A549 (cell line): ENCODE results near the gene RNF126. TPM values are rescaled to one million over a fixed set of nuclear protein-coding genes. Genes with fewer than 3 reads are reported as not detected.
"Not testable (repeated sequence)": the region's sequence is repeated elsewhere in the genome, so short reads cannot be mapped to it uniquely, and the experiment has no call there.

Source experiments
- ATAC-seq, 2 experiments: fragments of 200-7000 bp in 1 of 2; fragments of >200 bp in 1 of 2; cut with Nextera tagmentation in 1 of 2; cut with Tn5 transposase in 1 of 2; 3 replicates each; pipeline versions ENCODE4 v1.8.0 to v1.9.1; 2018 to 2020; ENCODE audit warnings: mild to moderate bottlenecking in 1 of 2, moderate library complexity in 1 of 2
- CTCF ChIA-PET: fragments of 300-600 bp; sonication (Branson Sonifier 250); formaldehyde crosslinking; extraction: SDS; loops from one replicate; lab custom pipeline; 2021; ENCODE audit warnings: antibody characterized with exemption, inconsistent platforms; lab: Yijun Ruan, JAX
- POLR2A ChIA-PET: fragments of 350-600 bp; formaldehyde crosslinking; extraction: SDS; loops from one replicate; lab custom pipeline; 2021; ENCODE audit warnings: antibody characterized with exemption, inconsistent platforms; lab: Yijun Ruan, JAX
- DNase-seq, 2 experiments: peaks; one replicate each; pipeline versions ENCODE4 v3.0.0 to v3.0.0-alpha.2; 2011 to 2016; ENCODE audit warnings: low read depth in 1 of 2, low spot score in 1 of 2
- FAIRE-seq: peaks from 2 replicates; lab custom pipeline; 2011; peaks lifted over from hg19 to GRCh38; lab: Jason Lieb, UNC
- H3K27ac ChIP-seq, 2 experiments: fragments of >200 bp; sonication (Bioruptor Twin); formaldehyde crosslinking; 3 replicates each; pipeline ENCODE4 v1.5.1; 2016 to 2017
- H3K4me1 ChIP-seq: fragments of >200 bp; sonication (Bioruptor Twin); formaldehyde crosslinking; 3 replicates; pipeline ENCODE4 v1.6.1; 2016
- H3K4me2 ChIP-seq: fragments of >200 bp; sonication (Bioruptor Twin); formaldehyde crosslinking; 3 replicates; pipeline ENCODE4 v1.6.1; 2016
- H3K4me3 ChIP-seq: fragments of >200 bp; sonication (Bioruptor Twin); formaldehyde crosslinking; 3 replicates; pipeline ENCODE4 v1.5.1; 2016
- H3K9me3 ChIP-seq: fragments of >200 bp; sonication (Bioruptor Twin); formaldehyde crosslinking; 3 replicates; pipeline ENCODE4 v1.6.1; 2016
- CBX2 ChIP-seq: fragments of 200-600 bp; sonication (generic); IDR thresholded peaks from 2 replicates; pipeline ENCODE4 v1.6.1; 2016; ENCODE audit warnings: low read depth, mild to moderate bottlenecking, borderline replicate concordance
- CEBPB ChIP-seq, 2 experiments: fragments of >200 bp in 1 of 2; sonication (Bioruptor Twin) in 1 of 2; formaldehyde crosslinking in 1 of 2; IDR thresholded peaks; 2 replicates each; pipeline ENCODE4 v1.6.1; 2012 to 2016
- CHD4 ChIP-seq: fragments of 200-600 bp; sonication (generic); IDR thresholded peaks from 2 replicates; pipeline ENCODE4 v1.6.1; 2016; ENCODE audit warnings: antibody characterized with exemption, mild to moderate bottlenecking, borderline replicate concordance
- EHF ChIP-seq: fragments of 250-450 bp; sonication (Bioruptor Pico); IDR thresholded peaks from 2 replicates; pipeline ENCODE4 v1.5.0; 2020; ENCODE audit warnings: mild to moderate bottlenecking
- EHMT2 ChIP-seq: fragments of 200-600 bp; sonication (generic); IDR thresholded peaks from 2 replicates; pipeline ENCODE4 v1.6.1; 2016; ENCODE audit warnings: antibody characterized with exemption, low read depth, mild to moderate bottlenecking, moderate library complexity
- EP300 ChIP-seq, 2 experiments: fragments of >200 bp; sonication (Bioruptor Twin); formaldehyde crosslinking; IDR thresholded peaks; 2 replicates in 1 of 2; 3 replicates in 1 of 2; pipeline ENCODE4 v1.6.1; 2016 to 2017
- FOSL2 ChIP-seq, 2 experiments: fragments of 450-650 bp in 1 of 2; fragments of >200 bp in 1 of 2; sonication (Bioruptor Twin) in 1 of 2; formaldehyde crosslinking; IDR thresholded peaks; 2 replicates each; pipeline versions ENCODE4 v1.5.0 to v1.6.1; 2016 to 2020; ENCODE audit warnings: mild to moderate bottlenecking in 1 of 2, moderate library complexity in 1 of 2
- FOXS1 ChIP-seq: fragments of 250-450 bp; sonication (Bioruptor Pico); IDR thresholded peaks from 2 replicates; pipeline ENCODE4 v1.5.0; 2020; ENCODE audit warnings: mild to moderate bottlenecking, moderate library complexity
- GATA3 ChIP-seq: IDR thresholded peaks from 2 replicates; pipeline ENCODE4 v1.6.1; 2012; ENCODE audit warnings: borderline replicate concordance
- HEYL ChIP-seq: fragments of 250-450 bp; sonication (Bioruptor Pico); IDR thresholded peaks from 2 replicates; pipeline ENCODE4 v1.8.0; 2021; ENCODE audit warnings: mild to moderate bottlenecking, moderate library complexity
- JUNB ChIP-seq: fragments of >200 bp; sonication (Bioruptor Twin); formaldehyde crosslinking; IDR thresholded peaks from 2 replicates; pipeline ENCODE4 v1.6.1; 2016
- KDM1A ChIP-seq: fragments of 200-600 bp; sonication (generic); IDR thresholded peaks from 2 replicates; pipeline ENCODE4 v1.6.1; 2016; ENCODE audit warnings: low read depth, mild to moderate bottlenecking
- MAX ChIP-seq: IDR thresholded peaks from 2 replicates; pipeline ENCODE4 v1.6.1; 2012
- PHF8 ChIP-seq: fragments of 200-600 bp; sonication (generic); IDR thresholded peaks from 2 replicates; pipeline ENCODE4 v1.6.1; 2016; ENCODE audit warnings: low read depth, mild to moderate bottlenecking, antibody characterized with exemption, moderate library complexity, borderline replicate concordance
- RAD21 ChIP-seq, 2 experiments: fragments of >200 bp in 1 of 2; sonication (Bioruptor Twin) in 1 of 2; formaldehyde crosslinking in 1 of 2; IDR thresholded peaks in 1 of 2; conservative IDR thresholded peaks in 1 of 2; 2 replicates in 1 of 2; 3 replicates in 1 of 2; pipeline ENCODE4 v1.6.1; 2012 to 2018; ENCODE audit warnings: inconsistent platforms in 1 of 2
- SMC3 ChIP-seq: fragments of >200 bp; sonication (Bioruptor Twin); formaldehyde crosslinking; IDR thresholded peaks from 3 replicates; pipeline ENCODE4 v1.6.1; 2018; ENCODE audit warnings: inconsistent platforms
- SREBF2 ChIP-seq: fragments of 450-650 bp; IDR thresholded peaks from 2 replicates; pipeline ENCODE4 v1.6.1; 2014; ENCODE audit warnings: mild to moderate bottlenecking, moderate library complexity
- TFCP2L1 ChIP-seq: fragments of 250-450 bp; sonication (Bioruptor Pico); IDR thresholded peaks from 2 replicates; pipeline ENCODE4 v1.5.0; 2021; ENCODE audit warnings: mild to moderate bottlenecking
- ZC3H11A ChIP-seq: fragments of 450-650 bp; IDR thresholded peaks from 2 replicates; pipeline ENCODE4 v1.6.1; 2014; ENCODE audit warnings: antibody characterized with exemption, mild to moderate bottlenecking
- WGBS: methylation state at CpG from one replicate; pipeline ENCODE4 v1.1.6; 2017; ENCODE audit errors: missing lambda C conversion rate; 5-methylcytosine and 5-hydroxymethylcytosine counted together
- polyA plus RNA-seq, 4 experiments: library from polyadenylated mRNA; depleted of rRNA in 3 of 4; stranded (reverse); fragments of >200 nt; fragmentation: RNase III in 1 of 4; extraction: RNeasy Plus Mini Kit Qiagen cat#74134 plus additional on column Dnase treatment in 1 of 4; gene quantifications; 2 replicates in 3 of 4; 3 replicates in 1 of 4; pipeline ENCODE4 v1.2.3, GENCODE V29; 2011 to 2017
- TF ChIP-seq, protein P1 (sequence below): fragments of 450-650 bp; IDR thresholded peaks from 2 replicates; pipeline ENCODE4 v1.6.1; 2014; ENCODE audit warnings: antibody characterized with exemption
- TF ChIP-seq, protein P2 (sequence below): fragments of 250-450 bp; sonication (Bioruptor Pico); IDR thresholded peaks from 2 replicates; pipeline ENCODE4 v1.5.0; 2021; ENCODE audit warnings: mild to moderate bottlenecking, moderate library complexity, borderline replicate concordance

RNF126 gene
- polyA plus RNA-seq, 2 of the 4 experiments (the other 2 are of a cell fraction), result 3.1 to 35.0 TPM

DNA sequence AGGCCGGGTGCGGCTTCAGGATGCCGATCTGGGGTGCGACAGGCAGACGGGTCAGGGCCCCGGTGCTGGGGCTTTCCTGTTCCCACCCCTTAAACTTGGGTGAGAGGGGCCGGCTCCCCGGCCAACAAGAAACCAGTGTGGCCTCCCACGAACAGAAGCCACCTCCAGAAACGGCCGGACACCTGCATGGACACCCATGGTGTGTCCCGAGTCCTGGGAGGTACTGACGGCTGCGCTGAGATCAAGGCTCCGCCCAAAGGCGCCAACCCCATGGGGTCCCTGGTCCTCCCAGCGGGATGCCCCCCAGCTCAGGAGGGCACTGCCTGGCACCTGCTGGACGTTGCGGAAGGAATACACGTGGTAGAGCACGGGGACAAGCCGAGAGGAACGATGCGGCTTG lies 41.2 kb downstream of the RNF126 start:
- Histone ChIP-seq H3K9me3 (no peaks in the 10 kb centered on the region), H3K4me1 (peaks cover 37% of the 10 kb centered on the region), H3K27ac (peak overlapping the region; percentile 17 to 99; a peak in 3 of 6 replicates), H3K4me2 (no peak overlapping the region), H3K4me3 (no peak overlapping the region)
- FAIRE-seq (no peak), ATAC-seq (no peak), DNase-seq (no peak)
- CTCF ChIA-PET, result no interaction called here
- WGBS, result 98% methylated on average over 6 of the region's 24 CpGs
- TF ChIP-seq, protein P1, sequence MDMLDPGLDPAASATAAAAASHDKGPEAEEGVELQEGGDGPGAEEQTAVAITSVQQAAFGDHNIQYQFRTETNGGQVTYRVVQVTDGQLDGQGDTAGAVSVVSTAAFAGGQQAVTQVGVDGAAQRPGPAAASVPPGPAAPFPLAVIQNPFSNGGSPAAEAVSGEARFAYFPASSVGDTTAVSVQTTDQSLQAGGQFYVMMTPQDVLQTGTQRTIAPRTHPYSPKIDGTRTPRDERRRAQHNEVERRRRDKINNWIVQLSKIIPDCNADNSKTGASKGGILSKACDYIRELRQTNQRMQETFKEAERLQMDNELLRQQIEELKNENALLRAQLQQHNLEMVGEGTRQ, result no peak
- TF ChIP-seq, protein P2, sequence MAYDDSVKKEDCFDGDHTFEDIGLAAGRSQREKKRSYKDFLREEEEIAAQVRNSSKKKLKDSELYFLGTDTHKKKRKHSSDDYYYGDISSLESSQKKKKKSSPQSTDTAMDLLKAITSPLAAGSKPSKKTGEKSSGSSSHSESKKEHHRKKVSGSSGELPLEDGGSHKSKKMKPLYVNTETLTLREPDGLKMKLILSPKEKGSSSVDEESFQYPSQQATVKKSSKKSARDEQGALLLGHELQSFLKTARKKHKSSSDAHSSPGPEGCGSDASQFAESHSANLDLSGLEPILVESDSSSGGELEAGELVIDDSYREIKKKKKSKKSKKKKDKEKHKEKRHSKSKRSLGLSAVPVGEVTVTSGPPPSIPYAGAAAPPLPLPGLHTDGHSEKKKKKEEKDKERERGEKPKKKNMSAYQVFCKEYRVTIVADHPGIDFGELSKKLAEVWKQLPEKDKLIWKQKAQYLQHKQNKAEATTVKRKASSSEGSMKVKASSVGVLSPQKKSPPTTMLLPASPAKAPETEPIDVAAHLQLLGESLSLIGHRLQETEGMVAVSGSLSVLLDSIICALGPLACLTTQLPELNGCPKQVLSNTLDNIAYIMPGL (CRISPR knock-in tag), result no peak
- TF ChIP-seq RAD21 (conservative IDR thresholded peaks at IDR 0.05 in 1 of 2, IDR thresholded peaks at IDR 0.05 in 1 of 2) (no peak), ZC3H11A (no peak), FOSL2 (IDR thresholded peaks at IDR 0.05) (no peak), FOSL2 (CRISPR knock-in tag; IDR thresholded peaks at IDR 0.05) (no peak), PHF8 (no peak), CHD4 (no peak), EHF (CRISPR knock-in tag) (no peak), SMC3 (no peak), CEBPB (IDR thresholded peaks at IDR 0.05) (no peak), FOXS1 (CRISPR knock-in tag) (no peak), MAX (no peak), EHMT2 (no peak), GATA3 (no peak), SREBF2 (no peak), KDM1A (no peak), TFCP2L1 (CRISPR knock-in tag) (no peak), HEYL (CRISPR knock-in tag) (no peak), EP300 (IDR thresholded peaks at IDR 0.05) (no peak)
- POLR2A ChIA-PET, result no interaction called here

GRCh38 chr19:621191-621590 lies 41.8 kb downstream of the RNF126 start:
- H3K4me3 ChIP-seq, ATAC-seq, FAIRE-seq, H3K4me2 ChIP-seq, H3K9me3 ChIP-seq, POLR2A ChIA-PET, DNase-seq: not testable (repeated sequence)
- Histone ChIP-seq H3K27ac (peak overlapping the region in 1 of 2 experiments; percentile 99; a peak in 2 of 6 replicates), H3K4me1 (peaks cover 33% of the 10 kb centered on the region)
- CTCF ChIA-PET, result interaction anchor here (0.5 kb wide), 1 partner anchor 44 kb away, joined by 3 read pairs; no protein-coding TSS in a partner anchor
- 98% methylated on average over 10 of the region's 48 CpGs for WGBS

DNA sequence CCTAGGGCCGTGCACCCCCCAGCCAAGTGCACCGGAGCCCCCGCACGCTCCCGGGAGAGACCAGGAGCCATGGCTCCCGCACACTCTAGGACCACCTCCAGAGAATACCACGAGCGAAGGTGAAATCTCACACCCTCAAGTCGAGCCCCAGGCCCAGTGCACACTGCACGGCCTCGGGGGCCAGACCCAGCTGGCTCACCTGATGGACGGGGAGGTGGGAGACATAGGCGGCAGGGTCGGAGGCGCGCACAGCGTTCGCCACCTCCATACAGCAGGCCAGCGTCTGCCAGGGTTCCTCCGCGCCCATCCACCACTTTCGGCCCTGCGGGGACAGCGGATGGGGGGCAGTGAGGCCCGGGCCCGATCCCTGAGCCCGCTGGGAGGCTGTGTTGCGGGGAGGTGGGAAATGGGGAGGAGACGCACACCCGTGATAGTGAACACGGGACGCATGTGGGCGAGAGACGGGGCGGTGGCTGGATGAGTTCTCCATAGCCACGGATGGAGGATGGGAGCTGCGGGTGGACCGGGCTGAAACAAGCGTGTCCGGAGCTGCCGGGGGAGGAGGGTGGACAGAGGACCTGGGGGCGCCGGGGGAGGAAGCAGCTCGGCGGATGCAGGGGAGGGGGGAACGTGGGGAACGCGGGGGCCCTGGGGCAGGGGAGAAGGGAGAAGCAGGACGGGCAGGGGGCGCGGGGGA lies 42.7 kb downstream of the RNF126 start:
- FAIRE-seq, result no peak
- WGBS, result 95% methylated on average over 28 of the region's 51 CpGs

More for the DNA sequence above, 42.7 kb downstream of the RNF126 start:
- H3K9me3 ChIP-seq, result no peaks in the 10 kb centered on the region
- ATAC-seq, result no peak
- peaks cover 31% of the 10 kb centered on the region for H3K4me1 ChIP-seq
- H3K27ac ChIP-seq, result peak overlapping the region in 1 of 2 experiments; percentile 43; a peak in 2 of 6 replicates
- POLR2A ChIA-PET, result no interaction called here
- no peak for DNase-seq
- CTCF ChIA-PET, result interaction anchor here (0.5 kb wide), 1 partner anchor 45 kb away, joined by 3 read pairs; no protein-coding TSS in a partner anchor
- no peak overlapping the region for H3K4me2 ChIP-seq
- no peak overlapping the region for H3K4me3 ChIP-seq
- TF ChIP-seq FOSL2 (IDR thresholded peaks at IDR 0.05) (no peak), FOSL2 (CRISPR knock-in tag; IDR thresholded peaks at IDR 0.05) (no peak), PHF8 (no peak), CBX2 (no peak), JUNB (no peak)
